IMR-90 (cell line): Measurements from ENCODE around the gene DDC.

Experiments used
- BHLHE40 ChIP-seq: fragments of 150-350 bp; IDR thresholded peaks from 2 replicates; pipeline ENCODE4 v1.6.1; 2016; ENCODE audit warnings: mild to moderate bottlenecking, low read depth, low read length
- CEBPB ChIP-seq: IDR thresholded peaks from 2 replicates; pipeline ENCODE4 v1.6.1; 2012; ENCODE audit warnings: low read depth, low read length, improper control_type of control experiment
- CHD1 ChIP-seq: IDR thresholded peaks from 2 replicates; pipeline ENCODE4 v1.6.1; 2012; ENCODE audit warnings: low read depth, low read length, improper control_type of control experiment
- FOS ChIP-seq: fragments of 150-350 bp; IDR thresholded peaks from 2 replicates; pipeline ENCODE4 v1.6.1; 2016; ENCODE audit warnings: low read depth, low read length
- MAFK ChIP-seq: IDR thresholded peaks from 2 replicates; pipeline ENCODE4 v1.6.1; 2012; ENCODE audit warnings: low read depth, low read length, improper control_type of control experiment
- MAZ ChIP-seq: IDR thresholded peaks from 2 replicates; pipeline ENCODE4 v1.6.1; 2012; ENCODE audit warnings: low read depth, mild to moderate bottlenecking, low read length, improper control_type of control experiment, moderate library complexity, borderline replicate concordance
- NFE2L2 ChIP-seq: fragments of 150-350 bp; IDR thresholded peaks from 2 replicates; pipeline ENCODE4 v1.6.1; 2016; ENCODE audit warnings: low read depth, mild to moderate bottlenecking, low read length
- POLR2A ChIP-seq: IDR thresholded peaks from 2 replicates; pipeline ENCODE4 v1.6.1; 2012; ENCODE audit warnings: mild to moderate bottlenecking, low read depth, low read length
- RAD21 ChIP-seq: IDR thresholded peaks from 2 replicates; pipeline ENCODE4 v1.6.1; 2012; ENCODE audit warnings: low read length, improper control_type of control experiment
- RFX5 ChIP-seq: IDR thresholded peaks from 2 replicates; pipeline ENCODE4 v1.8.0; 2012; ENCODE audit warnings: low read depth, mild to moderate bottlenecking, low read length, moderate library complexity
- SMC3 ChIP-seq: fragments of 150-350 bp; IDR thresholded peaks from 2 replicates; pipeline ENCODE4 v1.6.1; 2016; ENCODE audit warnings: low read depth, mild to moderate bottlenecking, antibody characterized with exemption, low read length, moderate library complexity
- TF ChIP-seq, protein P1 (sequence below): conservative IDR thresholded peaks from 2 replicates; pipeline ENCODE4 v1.5.1; 2012; ENCODE audit warnings: mild to moderate bottlenecking, low read depth, low read length, improper control_type of control experiment

DNA sequence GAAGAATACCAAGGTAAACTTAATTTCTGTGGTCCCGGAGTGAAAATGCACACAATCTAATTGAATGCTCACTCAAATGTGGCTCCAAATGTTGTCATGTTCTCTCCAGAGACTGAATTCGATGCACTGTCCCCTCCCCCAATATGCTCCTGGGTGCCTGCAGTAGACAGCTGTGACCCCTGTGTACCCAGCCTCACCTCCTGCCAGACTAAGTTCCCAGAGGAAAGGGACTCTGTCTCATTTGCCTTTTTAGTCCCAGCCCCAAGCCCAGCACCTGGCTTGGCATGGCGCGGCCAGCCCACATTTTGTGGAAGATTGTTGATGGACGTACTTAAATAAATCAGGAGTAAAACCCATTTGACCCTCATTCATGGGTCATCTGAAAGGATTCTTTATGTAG, 93.2 kb downstream of the DDC start:
- TF ChIP-seq, protein P1, sequence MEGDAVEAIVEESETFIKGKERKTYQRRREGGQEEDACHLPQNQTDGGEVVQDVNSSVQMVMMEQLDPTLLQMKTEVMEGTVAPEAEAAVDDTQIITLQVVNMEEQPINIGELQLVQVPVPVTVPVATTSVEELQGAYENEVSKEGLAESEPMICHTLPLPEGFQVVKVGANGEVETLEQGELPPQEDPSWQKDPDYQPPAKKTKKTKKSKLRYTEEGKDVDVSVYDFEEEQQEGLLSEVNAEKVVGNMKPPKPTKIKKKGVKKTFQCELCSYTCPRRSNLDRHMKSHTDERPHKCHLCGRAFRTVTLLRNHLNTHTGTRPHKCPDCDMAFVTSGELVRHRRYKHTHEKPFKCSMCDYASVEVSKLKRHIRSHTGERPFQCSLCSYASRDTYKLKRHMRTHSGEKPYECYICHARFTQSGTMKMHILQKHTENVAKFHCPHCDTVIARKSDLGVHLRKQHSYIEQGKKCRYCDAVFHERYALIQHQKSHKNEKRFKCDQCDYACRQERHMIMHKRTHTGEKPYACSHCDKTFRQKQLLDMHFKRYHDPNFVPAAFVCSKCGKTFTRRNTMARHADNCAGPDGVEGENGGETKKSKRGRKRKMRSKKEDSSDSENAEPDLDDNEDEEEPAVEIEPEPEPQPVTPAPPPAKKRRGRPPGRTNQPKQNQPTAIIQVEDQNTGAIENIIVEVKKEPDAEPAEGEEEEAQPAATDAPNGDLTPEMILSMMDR, result no peak
- TF ChIP-seq POLR2A, result no peak
- TF ChIP-seq CEBPB, result no peak
- no peak for TF ChIP-seq FOS
- no peak for TF ChIP-seq BHLHE40
- no peak for TF ChIP-seq RAD21
- TF ChIP-seq SMC3, result no peak
- no peak for TF ChIP-seq MAFK
- TF ChIP-seq CHD1, result no peak
- no peak for TF ChIP-seq NFE2L2
- TF ChIP-seq RFX5, result no peak
- TF ChIP-seq MAZ, result no peak
